Muscle layer of colon (tissue), 2 donors: ENCODE data around the gene RPL18A.

Experiments used
- H3K27ac ChIP-seq: one replicate; pipeline ENCODE4 v1.7.0; 2013; ENCODE audit warnings: low read depth, mild to moderate bottlenecking, low read length, moderate library complexity
- H3K27me3 ChIP-seq, 2 donors: one replicate each; pipeline ENCODE4 v1.7.0; 2013; ENCODE audit warnings: low read length in 2 of 2, mild to moderate bottlenecking in 2 of 2; ENCODE audit not compliant: insufficient read depth in 2 of 2, control insufficient read depth in 1 of 2
- H3K36me3 ChIP-seq: one replicate; pipeline ENCODE4 v1.7.0; 2013; ENCODE audit warnings: mild to moderate bottlenecking, low read length; ENCODE audit not compliant: insufficient read depth
- H3K4me1 ChIP-seq: one replicate; pipeline ENCODE4 v1.7.0; 2013; ENCODE audit warnings: mild to moderate bottlenecking, low read length; ENCODE audit not compliant: insufficient read depth
- H3K4me3 ChIP-seq, 2 donors: one replicate each; pipeline ENCODE4 v1.7.0; 2013; ENCODE audit warnings: low read length in 2 of 2, low read depth in 1 of 2, mild to moderate bottlenecking in 1 of 2, moderate library complexity in 1 of 2
- H3K9ac ChIP-seq: one replicate; pipeline ENCODE4 v1.7.0; 2013; ENCODE audit warnings: low read length
- H3K9me3 ChIP-seq: one replicate; pipeline ENCODE4 v1.7.0; 2013; ENCODE audit warnings: mild to moderate bottlenecking, low read length
- donor health status: abdominal sarcoma.
- donor health status: Adenocarcinoma of cecum.

RPL18A gene

GRCh38 chr19:17862711-17863519 is 3.2 kb downstream of the RPL18A start:
- Histone ChIP-seq H3K27ac (no peak overlapping the region), H3K4me1 (peaks cover 17% of the 10 kb centered on the region)

DNA sequence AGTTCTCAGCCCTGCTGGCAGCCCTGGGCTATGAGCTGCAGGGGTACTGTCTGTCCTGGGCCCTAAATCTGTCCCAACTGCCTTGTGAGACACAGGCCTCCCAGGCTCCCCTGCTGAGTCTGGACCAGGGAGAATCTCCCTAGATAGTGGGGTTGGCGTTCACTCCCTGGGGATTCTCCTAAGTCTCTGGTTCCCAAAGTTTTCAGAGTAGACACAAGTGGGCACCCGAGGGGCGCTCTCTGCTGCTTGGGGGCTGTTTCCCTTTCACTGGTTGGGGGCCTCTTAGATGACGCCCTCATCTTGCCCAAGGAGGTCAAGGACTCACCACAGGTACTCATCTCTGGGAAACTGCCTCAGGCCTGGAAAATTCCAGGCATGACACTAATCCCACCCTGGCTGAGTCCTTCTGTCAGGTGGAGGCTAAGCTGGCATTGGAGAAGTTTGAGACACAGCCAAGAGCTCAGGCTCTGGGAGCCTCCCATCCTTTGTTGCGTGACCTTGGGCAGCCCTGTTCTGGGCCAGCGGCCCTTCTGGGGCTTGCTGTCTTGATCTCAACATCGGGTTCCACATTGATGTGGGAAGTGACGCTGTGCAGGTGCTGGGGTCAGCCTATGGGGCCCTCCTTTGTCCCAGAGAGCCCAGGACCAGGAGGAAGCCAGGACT is 3.9 kb downstream of the RPL18A start:
- no peak overlapping the region for H3K9ac ChIP-seq
- H3K36me3 ChIP-seq, result peaks cover 30% of the 10 kb centered on the region
- H3K27me3 ChIP-seq, result no peaks in the 10 kb centered on the region
- H3K9me3 ChIP-seq, result no peaks in the 10 kb centered on the region
- peaks cover 17% of the 10 kb centered on the region for H3K4me1 ChIP-seq
- no peak overlapping the region for H3K4me3 ChIP-seq
- H3K27ac ChIP-seq, result no peak overlapping the region

More at GRCh38 chr19:17862711-17863519, 3.2 kb downstream of the RPL18A start:
- Histone ChIP-seq H3K27me3 (no peaks in the 10 kb centered on the region), H3K9me3 (no peaks in the 10 kb centered on the region), H3K4me3 (no peak overlapping the region), H3K9ac (no peak overlapping the region), H3K36me3 (peaks cover 30% of the 10 kb centered on the region)

DNA sequence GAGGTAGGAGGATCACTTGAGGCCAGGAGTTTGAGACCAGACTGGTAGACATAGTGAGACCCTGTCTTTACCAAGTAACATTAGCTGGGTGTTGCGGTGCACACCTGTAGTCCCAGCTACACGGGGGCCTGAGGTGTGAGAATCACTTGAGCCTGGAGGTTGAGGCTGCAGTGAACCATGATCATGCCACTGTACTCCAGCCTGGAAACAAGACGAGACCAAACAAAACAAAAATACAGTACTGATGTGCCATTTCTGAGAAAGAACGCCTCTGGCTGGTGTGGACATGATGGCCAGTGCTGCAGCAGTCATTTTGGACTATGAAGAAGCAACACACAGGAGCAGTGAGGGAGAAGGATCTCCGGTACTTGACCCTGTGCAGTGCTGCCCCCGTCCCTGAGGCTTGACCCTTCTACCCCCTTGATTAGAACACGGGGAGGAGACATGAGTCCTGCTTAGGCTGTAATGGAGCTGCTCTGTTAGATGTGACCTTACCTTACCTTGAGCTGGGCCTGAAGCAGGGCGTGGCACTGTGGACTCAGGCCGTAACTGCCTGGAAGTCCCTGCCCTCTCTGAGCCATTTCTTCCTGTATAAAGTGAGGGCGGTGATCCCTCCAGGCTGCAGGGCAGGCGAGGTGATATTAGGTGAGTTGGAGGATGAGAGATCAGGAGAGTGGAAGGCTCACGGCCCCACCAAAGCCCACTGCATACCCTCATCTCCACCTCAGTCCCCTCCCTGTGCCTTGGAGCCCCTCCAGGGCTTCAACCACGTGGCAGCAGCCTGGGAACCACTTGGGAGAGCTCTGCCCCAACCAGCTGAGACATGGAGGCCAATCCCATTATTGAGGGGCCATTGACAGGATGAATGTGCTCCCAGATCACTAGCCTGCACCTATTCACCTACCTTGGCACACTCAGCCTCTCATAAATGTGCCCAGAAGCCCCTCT is 5.9 kb downstream of the RPL18A start:
- H3K27ac ChIP-seq, result no peak overlapping the region
- no peaks in the 10 kb centered on the region for H3K9me3 ChIP-seq
- peaks cover 13% of the 10 kb centered on the region for H3K4me1 ChIP-seq
- H3K36me3 ChIP-seq, result peaks cover 30% of the 10 kb centered on the region
- H3K27me3 ChIP-seq, result peaks cover 0 to 7% of the 10 kb centered on the region in 2 donors
- no peak overlapping the region for H3K4me3 ChIP-seq
- H3K9ac ChIP-seq, result no peak overlapping the region

- Histone ChIP-seq H3K4me3 (no peak overlapping the region), H3K4me1 (peaks cover 5% of the 10 kb centered on the region), H3K36me3 (peaks cover 28% of the 10 kb centered on the region), H3K27me3 (peaks cover 6 to 14% of the 10 kb centered on the region in 2 donors), H3K9me3 (no peaks in the 10 kb centered on the region), H3K27ac (no peak overlapping the region), H3K9ac (no peak overlapping the region)
Observed at GRCh38 chr19:17866312-17866963, 6.7 kb downstream of the RPL18A start.

DNA sequence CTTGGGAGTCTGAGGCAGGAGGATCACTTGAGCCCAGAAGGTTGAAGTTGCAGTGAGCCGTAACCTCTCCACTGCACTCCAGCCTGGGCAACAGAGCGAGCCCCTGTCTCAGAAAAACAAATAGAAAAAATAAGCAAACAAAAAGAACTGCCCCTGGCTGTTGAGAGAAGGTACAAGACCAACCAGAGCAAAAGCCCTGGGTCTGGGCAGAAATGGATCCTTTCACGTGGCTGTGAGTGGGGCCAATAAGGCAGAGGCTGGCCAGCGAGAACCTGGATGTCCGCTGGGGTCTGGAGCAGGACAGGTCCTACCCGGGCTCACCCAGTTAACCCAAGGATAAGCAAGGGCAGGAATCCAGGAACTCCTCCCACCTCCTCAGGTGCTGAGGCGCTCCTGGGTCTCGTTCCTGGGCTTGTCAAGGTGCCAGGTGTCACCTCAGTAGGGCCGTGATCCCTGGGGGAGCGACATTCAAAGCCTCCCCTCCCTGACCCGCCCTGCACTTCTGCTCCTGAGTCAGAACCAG is 7.3 kb downstream of the RPL18A start:
- Histone ChIP-seq H3K9me3 (no peaks in the 10 kb centered on the region), H3K36me3 (peaks cover 22% of the 10 kb centered on the region), H3K4me1 (no peaks in the 10 kb centered on the region), H3K27me3 (peaks cover 10 to 20% of the 10 kb centered on the region in 2 donors), H3K9ac (no peak overlapping the region), H3K27ac (no peak overlapping the region), H3K4me3 (no peak overlapping the region)

DNA sequence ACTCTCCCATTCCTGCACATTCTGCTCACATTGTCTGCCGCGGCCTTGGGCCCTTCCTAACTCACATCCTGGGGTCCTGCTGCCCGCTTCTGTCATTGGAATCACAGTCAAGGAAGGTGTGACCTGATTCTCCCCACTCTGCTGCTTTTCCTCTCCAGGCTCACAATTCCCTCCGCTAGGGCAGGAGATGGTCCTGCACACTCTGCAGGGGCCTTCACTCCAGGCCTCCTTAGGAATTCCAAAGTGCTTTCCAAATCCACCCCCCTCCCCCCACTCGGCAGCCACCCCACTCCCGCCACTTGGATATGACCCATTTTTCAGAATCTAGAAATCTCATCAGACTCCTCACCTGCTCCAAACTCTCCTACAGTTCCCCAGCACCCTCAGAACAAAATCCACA is 9.0 kb downstream of the RPL18A start:
- peaks cover 16 to 33% of the 10 kb centered on the region in 2 donors for H3K27me3 ChIP-seq
- H3K4me1 ChIP-seq, result no peaks in the 10 kb centered on the region

GRCh38 chr19:17869114-17869608 is 9.5 kb downstream of the RPL18A start:
- Histone ChIP-seq H3K27ac (no peak overlapping the region), H3K9ac (no peak overlapping the region), H3K4me1 (no peaks in the 10 kb centered on the region), H3K36me3 (peaks cover 2% of the 10 kb centered on the region), H3K4me3 (no peak overlapping the region), H3K9me3 (no peaks in the 10 kb centered on the region), H3K27me3 (peaks cover 16 to 38% of the 10 kb centered on the region in 2 donors)

More for the DNA sequence above, 9.0 kb downstream of the RPL18A start:
- Histone ChIP-seq H3K9ac (no peak overlapping the region), H3K9me3 (no peaks in the 10 kb centered on the region), H3K4me3 (no peak overlapping the region), H3K36me3 (peaks cover 7% of the 10 kb centered on the region), H3K27ac (no peak overlapping the region)

- Histone ChIP-seq H3K4me3 (no peak overlapping the region), H3K27ac (no peak overlapping the region), H3K9me3 (no peaks in the 10 kb centered on the region), H3K9ac (no peak overlapping the region), H3K4me1 (no peaks in the 10 kb centered on the region), H3K36me3 (no peaks in the 10 kb centered on the region), H3K27me3 (peaks cover 22 to 48% of the 10 kb centered on the region in 2 donors)
Observed at GRCh38 chr19:17871032-17871877, 11.5 kb downstream of the RPL18A start.

DNA sequence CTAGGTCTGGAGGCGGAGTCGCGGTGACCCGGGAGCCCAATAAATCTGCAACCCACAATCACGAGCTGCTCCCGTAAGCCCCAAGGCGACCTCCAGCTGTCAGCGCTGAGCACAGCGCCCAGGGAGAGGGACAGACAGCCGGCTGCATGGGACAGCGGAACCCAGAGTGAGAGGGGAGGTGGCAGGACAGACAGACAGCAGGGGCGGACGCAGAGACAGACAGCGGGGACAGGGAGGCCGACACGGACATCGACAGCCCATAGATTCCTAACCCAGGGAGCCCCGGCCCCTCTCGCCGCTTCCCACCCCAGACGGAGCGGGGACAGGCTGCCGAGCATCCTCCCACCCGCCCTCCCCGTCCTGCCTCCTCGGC is 12.2 kb downstream of the RPL18A start, which contains the start of gene SLC5A5:
SLC5A5 (plus strand) TSS at position 68 of the 373 bp plus-strand sequence. CDS start 375 bp downstream, outside the sequence.
- H3K9ac ChIP-seq, result no peak within 1 kb of the TSS
- H3K36me3 ChIP-seq, result no peaks in the 10 kb centered on the region
- H3K4me3 ChIP-seq, result no peak within 1 kb of the TSS
- no peaks in the 10 kb centered on the region for H3K4me1 ChIP-seq
- H3K27me3 ChIP-seq, result peaks cover 22 to 48% of the 10 kb centered on the region in 2 donors
- H3K27ac ChIP-seq, result no peak within 1 kb of the TSS
- no peaks in the 10 kb centered on the region for H3K9me3 ChIP-seq
